ENCODE results near the gene INO80D.

Gene INO80D

DNA sequence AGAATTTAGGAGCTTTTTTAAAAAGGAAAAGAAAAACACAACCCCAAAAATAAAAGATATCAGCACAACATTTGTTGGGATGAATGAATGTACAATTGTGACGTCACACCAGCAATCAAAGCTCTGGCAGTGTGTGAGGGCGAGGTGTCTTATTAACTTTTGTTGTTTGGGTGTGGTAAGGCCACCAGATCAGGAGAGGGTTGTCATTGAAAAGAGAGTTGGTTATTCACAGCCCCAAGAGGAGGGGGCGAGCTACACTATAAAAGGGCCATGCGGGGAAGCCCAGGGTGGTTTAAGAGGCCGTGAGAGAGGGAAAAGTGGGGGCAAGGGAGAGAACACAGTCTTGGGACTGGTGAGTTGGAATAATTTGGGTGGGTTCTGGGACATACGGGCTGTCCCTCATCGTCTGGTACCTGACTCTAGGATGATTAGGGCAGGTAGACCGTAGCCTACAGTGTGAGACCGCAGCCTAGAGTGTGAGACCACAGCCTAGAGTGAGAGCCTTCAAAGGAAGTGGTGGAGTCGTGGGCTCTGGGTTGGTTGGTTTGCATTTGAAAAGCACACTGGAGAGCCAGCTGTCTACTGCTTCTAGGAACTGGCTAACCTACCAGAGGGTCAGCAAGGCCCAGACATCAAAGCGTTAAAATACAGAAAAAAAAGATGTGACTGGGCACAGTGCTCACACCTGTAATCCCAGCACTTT lies 128.4 kb downstream of the INO80D start:
- H3K36me3 ChIP-seq (ENCODE audit: control insufficient read depth, insufficient read depth, low read length), result no peaks in the 10 kb centered on the region
- H3K4me3 ChIP-seq (ENCODE audit: low read depth, low read length), result no peak overlapping the region
- H3K79me2 ChIP-seq, result no peaks in the 10 kb centered on the region
- H3K27me3 ChIP-seq (ENCODE audit: control insufficient read depth, insufficient read depth, low read length), result no peaks in the 10 kb centered on the region
- no peaks in the 10 kb centered on the region for H3K4me1 ChIP-seq
- no peak overlapping the region for H3K9ac ChIP-seq
- H3K9me3 ChIP-seq (ENCODE audit: control insufficient read depth, low read length), result no peaks in the 10 kb centered on the region
- H2AFZ ChIP-seq, result no peak overlapping the region
- no peak overlapping the region for H3K27ac ChIP-seq
- TF ChIP-seq CTCF (IDR thresholded peaks at IDR 0.05), result no peak
- H3K4me2 ChIP-seq (ENCODE audit: low read length), result no peak overlapping the region

GRCh38 chr2:205954707-205955106 lies 131.3 kb downstream of the INO80D start:
- Histone ChIP-seq H3K9ac (no peak overlapping the region), H3K4me3 (ENCODE audit: low read depth, low read length) (no peak overlapping the region), H3K27ac (no peak overlapping the region), H3K4me2 (ENCODE audit: low read length) (no peak overlapping the region), H3K79me2 (no peaks in the 10 kb centered on the region), H3K27me3 (ENCODE audit: control insufficient read depth, insufficient read depth, low read length) (no peaks in the 10 kb centered on the region), H2AFZ (no peak overlapping the region), H3K9me3 (ENCODE audit: control insufficient read depth, low read length) (no peaks in the 10 kb centered on the region), H3K36me3 (ENCODE audit: control insufficient read depth, insufficient read depth, low read length) (no peaks in the 10 kb centered on the region), H3K4me1 (no peaks in the 10 kb centered on the region)
- no peak for TF ChIP-seq CTCF (IDR thresholded peaks at IDR 0.05)

- Histone ChIP-seq H3K4me3 (ENCODE audit: low read depth, low read length) (no peak overlapping the region), H3K4me2 (ENCODE audit: low read length) (no peak overlapping the region), H3K79me2 (no peaks in the 10 kb centered on the region), H3K9me3 (ENCODE audit: control insufficient read depth, low read length) (no peaks in the 10 kb centered on the region), H3K9ac (no peak overlapping the region), H3K27me3 (ENCODE audit: control insufficient read depth, insufficient read depth, low read length) (no peaks in the 10 kb centered on the region), H2AFZ (no peak overlapping the region), H3K36me3 (ENCODE audit: control insufficient read depth, insufficient read depth, low read length) (no peaks in the 10 kb centered on the region), H3K27ac (no peak overlapping the region), H3K4me1 (no peaks in the 10 kb centered on the region)
- no peak for TF ChIP-seq CTCF (IDR thresholded peaks at IDR 0.05)
Observed at GRCh38 chr2:205952282-205952681, 133.7 kb downstream of the INO80D start.

DNA sequence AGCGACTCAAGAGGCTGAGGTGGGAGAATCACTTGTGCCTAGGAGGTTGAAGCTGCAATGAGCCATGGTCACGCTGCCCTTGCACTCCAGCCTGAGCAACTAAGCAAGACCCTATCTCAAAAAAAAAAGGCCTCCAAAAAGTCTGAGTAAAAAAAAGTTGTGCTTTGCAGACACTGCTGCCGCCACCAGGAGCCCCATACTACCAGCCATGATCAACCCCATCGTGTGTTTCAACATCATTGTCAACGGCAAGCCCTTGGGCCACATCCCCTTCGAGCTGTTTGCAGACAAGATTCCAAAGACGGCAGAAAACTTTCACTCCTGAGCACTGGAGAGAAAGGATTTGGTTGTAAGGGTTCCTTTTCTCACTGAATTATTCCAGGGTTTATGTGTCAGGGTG lies 137.1 kb downstream of the INO80D start:
- no peaks in the 10 kb centered on the region for H3K36me3 ChIP-seq (ENCODE audit: control insufficient read depth, insufficient read depth, low read length)
- no peak for TF ChIP-seq CTCF (IDR thresholded peaks at IDR 0.05)
- no peaks in the 10 kb centered on the region for H3K27me3 ChIP-seq (ENCODE audit: control insufficient read depth, insufficient read depth, low read length)
- no peak overlapping the region for H2AFZ ChIP-seq
- H3K4me1 ChIP-seq, result no peaks in the 10 kb centered on the region
- H3K4me2 ChIP-seq (ENCODE audit: low read length), result no peak overlapping the region
- H3K9me3 ChIP-seq (ENCODE audit: control insufficient read depth, low read length), result no peaks in the 10 kb centered on the region
- H3K4me3 ChIP-seq (ENCODE audit: low read depth, low read length), result no peak overlapping the region
- no peak overlapping the region for H3K9ac ChIP-seq
- no peaks in the 10 kb centered on the region for H3K79me2 ChIP-seq
- no peak overlapping the region for H3K27ac ChIP-seq

DNA sequence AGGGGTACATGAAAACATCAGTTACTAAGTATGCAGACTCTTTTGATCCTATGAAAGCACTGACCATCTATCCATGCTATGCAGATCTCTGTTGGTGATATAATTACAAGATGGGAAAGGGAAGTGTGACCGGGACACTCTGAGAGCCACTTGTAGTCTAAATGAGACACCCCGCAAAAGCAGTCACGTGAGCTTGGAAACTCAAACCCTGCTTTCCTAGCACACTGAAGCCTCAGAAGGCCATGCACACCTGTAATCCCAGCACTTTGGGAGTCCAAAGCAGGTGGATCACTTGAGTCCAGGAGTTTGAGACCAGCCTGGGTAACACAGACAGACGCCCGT lies 137.5 kb downstream of the INO80D start:
- H3K36me3 ChIP-seq (ENCODE audit: control insufficient read depth, insufficient read depth, low read length), result no peaks in the 10 kb centered on the region
- H2AFZ ChIP-seq, result no peak overlapping the region
- no peaks in the 10 kb centered on the region for H3K4me1 ChIP-seq
- H3K79me2 ChIP-seq, result no peaks in the 10 kb centered on the region
- no peak for TF ChIP-seq CTCF (IDR thresholded peaks at IDR 0.05)
- H3K27me3 ChIP-seq (ENCODE audit: control insufficient read depth, insufficient read depth, low read length), result no peaks in the 10 kb centered on the region
- no peak overlapping the region for H3K27ac ChIP-seq
- no peak overlapping the region for H3K9ac ChIP-seq
- H3K4me2 ChIP-seq (ENCODE audit: low read length), result no peak overlapping the region
- H3K9me3 ChIP-seq (ENCODE audit: control insufficient read depth, low read length), result no peaks in the 10 kb centered on the region
- H3K4me3 ChIP-seq (ENCODE audit: low read depth, low read length), result no peak overlapping the region
